B cell (primary cell): ENCODE measurements around the gene MEF2C. TPM values are rescaled to one million over a fixed set of nuclear protein-coding genes. Genes with fewer than 3 reads are reported as not detected.

Experiments
- ATAC-seq: fragments of 200-7000 bp; cut with Tn5 transposase; one replicate; pipeline ENCODE4 v1.10.0; 2021; ENCODE audit warnings: low read depth, mild to moderate bottlenecking, moderate number of reproducible peaks, moderate library complexity
- CTCF ChIA-PET: fragments of 350-600 bp; sonication (Branson Sonifier 250); formaldehyde crosslinking; loops from one replicate; lab custom pipeline; 2021; ENCODE audit warnings: antibody characterized with exemption, inconsistent platforms; lab: Charles Lee
- POLR2A ChIA-PET: fragments of 350-600 bp; sonication (Branson Sonifier 250); formaldehyde crosslinking; loops from one replicate; lab custom pipeline; 2021; ENCODE audit warnings: antibody characterized with exemption; lab: Charles Lee
- DNase-seq: peaks from one replicate; pipeline ENCODE4 v3.0.0; 2013
- H2AFZ ChIP-seq: 2 replicates; pipeline ENCODE4 v1.6.1; 2012; ENCODE audit warnings: mild to moderate bottlenecking, low read depth, low read length; ENCODE audit not compliant: insufficient read depth, poor library complexity, severe bottlenecking
- H3K27ac ChIP-seq, 2 donors: 1 replicate in 1 of 2; 2 replicates in 1 of 2; pipeline ENCODE4 v1.5.1; 2012 to 2013; ENCODE audit warnings: low read length in 2 of 2, mild to moderate bottlenecking in 2 of 2, moderate library complexity in 1 of 2
- H3K27me3 ChIP-seq, 4 experiments: fragments of 200-600 bp in 1 of 4; sonication (generic) in 1 of 4; replicated peaks in 1 of 4; 1 replicate in 2 of 4; 2 replicates in 2 of 4; pipeline versions ENCODE4 v1.6.1 to v1.7.0; 2013 to 2016; ENCODE audit warnings: low read length in 3 of 4, mild to moderate bottlenecking in 2 of 4, mixed read lengths in 1 of 4, moderate library complexity in 1 of 4; ENCODE audit not compliant: insufficient read depth in 4 of 4, control insufficient read depth in 3 of 4; ENCODE audit errors: control extremely low read depth in 1 of 4
- H3K36me3 ChIP-seq, 2 experiments: replicated peaks in 1 of 2; 1 replicate in 1 of 2; 2 replicates in 1 of 2; pipeline versions ENCODE4 v1.6.1 to v1.7.1; 2013; ENCODE audit warnings: low read length in 1 of 2; ENCODE audit not compliant: insufficient read depth in 2 of 2, control insufficient read depth in 1 of 2; ENCODE audit errors: control extremely low read depth in 1 of 2, extremely low read depth in 1 of 2
- H3K4me1 ChIP-seq, 2 donors: fragments of 200-600 bp in 1 of 2; sonication (generic) in 1 of 2; 1 replicate in 1 of 2; 2 replicates in 1 of 2; pipeline versions ENCODE4 v1.5.1 to v1.6.1; 2013 to 2017; ENCODE audit warnings: low read length in 2 of 2; ENCODE audit not compliant: control insufficient read depth in 2 of 2, insufficient read depth in 2 of 2
- H3K4me2 ChIP-seq: replicated peaks from 2 replicates; pipeline ENCODE3; 2012; ENCODE audit warnings: mild to moderate bottlenecking, low read depth, low read length; ENCODE audit not compliant: poor library complexity, severe bottlenecking
- H3K4me3 ChIP-seq, 5 experiments: fragments of 200-600 bp in 1 of 5; sonication (generic) in 1 of 5; 1 replicate in 3 of 5; 2 replicates in 2 of 5; pipeline versions ENCODE4 v1.5.1 to v1.7.0; 2011 to 2016; ENCODE audit warnings: low read length in 4 of 5, mild to moderate bottlenecking in 4 of 5, low read depth in 2 of 5, control low read depth in 1 of 5, moderate library complexity in 1 of 5; ENCODE audit not compliant: insufficient read depth in 1 of 5; ENCODE audit errors: control extremely low read depth in 1 of 5, extremely low read depth in 1 of 5
- H3K79me2 ChIP-seq: fragments of 200-600 bp; sonication (generic); one replicate; pipeline ENCODE4 v1.6.0; 2016; ENCODE audit warnings: low read length; ENCODE audit not compliant: control insufficient read depth, insufficient read depth
- H3K9ac ChIP-seq: fragments of 200-600 bp; sonication (generic); 2 replicates; pipeline ENCODE4 v1.6.1; 2017; ENCODE audit warnings: mild to moderate bottlenecking, low read length, moderate library complexity
- H3K9me3 ChIP-seq, 3 donors: one replicate each; pipeline versions ENCODE4 v1.6.1 to v1.7.1; 2013; ENCODE audit warnings: low read length in 2 of 3; ENCODE audit not compliant: control insufficient read depth in 2 of 3, insufficient read depth in 1 of 3; ENCODE audit errors: control extremely low read depth in 1 of 3
- H4K20me1 ChIP-seq: 2 replicates; pipeline ENCODE4 v1.6.0; 2012; ENCODE audit warnings: mild to moderate bottlenecking, low read length; ENCODE audit not compliant: insufficient read depth, control insufficient read depth, poor library complexity, severe bottlenecking
- H3K27ac Mint-ChIP-seq: one replicate; pipeline ENCODE4 v1.8.0; 2021; ENCODE audit warnings: mixed read lengths
- H3K27me3 Mint-ChIP-seq: one replicate; pipeline ENCODE4 v1.8.0; 2021; ENCODE audit warnings: mixed read lengths
- H3K4me1 Mint-ChIP-seq: one replicate; pipeline ENCODE4 v1.8.0; 2021; ENCODE audit warnings: mixed read lengths
- H3K4me3 Mint-ChIP-seq: one replicate; pipeline ENCODE4 v1.8.0; 2021; ENCODE audit warnings: mixed read lengths
- H3K9me3 Mint-ChIP-seq: one replicate; pipeline ENCODE4 v1.8.0; 2022; ENCODE audit warnings: mixed read lengths; ENCODE audit not compliant: insufficient read depth
- EZH2 ChIP-seq: IDR thresholded peaks from 2 replicates; pipeline ENCODE4 v1.6.1; 2012; ENCODE audit warnings: borderline replicate concordance, low read depth, mild to moderate bottlenecking, moderate library complexity, low read length; ENCODE audit not compliant: insufficient read depth, poor library complexity, severe bottlenecking
- WGBS: methylation state at CpG from one replicate; pipeline ENCODE4 v1.1.5; 2013; ENCODE audit warnings: missing lambda C conversion rate; ENCODE audit not compliant: insufficient coverage; 5-methylcytosine and 5-hydroxymethylcytosine counted together
- intact Hi-C: fragments of 100-400 bp; cut with micrococcal nuclease; formaldehyde crosslinking; loops from one replicate; pipeline ENCODE4 v1.10.0; 2022
- polyA plus RNA-seq: library from polyadenylated mRNA; depleted of rRNA; stranded (reverse); fragments of >200 nt; gene quantifications from 2 replicates; pipeline ENCODE4 v1.2.3, GENCODE V29; 2012
- total RNA-seq, 2 donors: library from RNA; stranded (reverse); fragments of 120-200 nt in 1 of 2; gene quantifications; 1 replicate in 1 of 2; 2 replicates in 1 of 2; pipeline versions ENCODE4 v1.2.3 to v1.2.4, GENCODE V29; 2013 to 2022
- TF ChIP-seq, protein P1 (sequence below): fragments of 200-600 bp; IDR thresholded peaks from one replicate; pipeline ENCODE4 v1.8.0; 2022; ENCODE audit warnings: antibody characterized with exemption, mild to moderate bottlenecking

MEF2C gene
- total and polyA plus RNA-seq, 2 donors (not counting 1 experiment from before 2014, with no cell fraction given) = 97.4 to 354 TPM

DNA sequence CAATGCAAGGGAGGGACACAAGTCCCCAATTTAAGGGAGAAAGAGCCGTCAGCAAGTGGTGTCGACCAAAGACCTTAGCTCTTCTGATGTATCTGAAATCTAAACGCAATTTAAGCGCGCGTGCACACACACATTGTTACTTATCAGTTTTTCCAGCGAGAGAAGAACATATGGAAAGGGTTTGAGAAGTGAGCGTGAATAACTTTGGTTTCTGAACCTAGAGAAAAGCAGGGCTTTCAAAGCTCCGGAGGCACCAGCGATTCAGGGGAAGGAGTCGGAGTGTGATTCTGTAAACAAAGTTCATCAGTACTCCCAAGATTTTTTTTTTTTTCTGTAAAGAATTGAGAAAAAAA is 191.8 kb downstream of the MEF2C start:
- no peaks in the 10 kb centered on the region for H3K36me3 ChIP-seq
- DNase-seq = no peak
- Mint-ChIP-seq H3K27ac (peak overlapping the region; percentile 93), H3K27me3 (peaks cover 83% of the 10 kb centered on the region), H3K4me3 (peak overlapping the region; percentile 90), H3K9me3 (peaks cover 3% of the 10 kb centered on the region), H3K4me1 (peaks cover 31% of the 10 kb centered on the region)
- CTCF ChIA-PET = interaction anchor here (0.6 to 4.6 kb wide), 30 partner anchors 9 to 1811 kb away, joined by 3 to 99 read pairs (median 5); no protein-coding TSS in a partner anchor
- H3K4me3 ChIP-seq = no peak overlapping the region
- no peak for ATAC-seq
- H3K9ac ChIP-seq = peak overlapping the region; percentile 50
- H3K79me2 ChIP-seq = no peaks in the 10 kb centered on the region
- H2AFZ ChIP-seq = peak overlapping the region; percentile 59
- WGBS = 13% methylated on average over 3 of the region's 11 CpGs
- peaks cover 46 to 50% of the 10 kb centered on the region in 2 donors for H3K4me1 ChIP-seq
- peak overlapping the region; percentile 77 for H3K4me2 ChIP-seq
- TF ChIP-seq EZH2 = no peak
- TF ChIP-seq, protein P1, sequence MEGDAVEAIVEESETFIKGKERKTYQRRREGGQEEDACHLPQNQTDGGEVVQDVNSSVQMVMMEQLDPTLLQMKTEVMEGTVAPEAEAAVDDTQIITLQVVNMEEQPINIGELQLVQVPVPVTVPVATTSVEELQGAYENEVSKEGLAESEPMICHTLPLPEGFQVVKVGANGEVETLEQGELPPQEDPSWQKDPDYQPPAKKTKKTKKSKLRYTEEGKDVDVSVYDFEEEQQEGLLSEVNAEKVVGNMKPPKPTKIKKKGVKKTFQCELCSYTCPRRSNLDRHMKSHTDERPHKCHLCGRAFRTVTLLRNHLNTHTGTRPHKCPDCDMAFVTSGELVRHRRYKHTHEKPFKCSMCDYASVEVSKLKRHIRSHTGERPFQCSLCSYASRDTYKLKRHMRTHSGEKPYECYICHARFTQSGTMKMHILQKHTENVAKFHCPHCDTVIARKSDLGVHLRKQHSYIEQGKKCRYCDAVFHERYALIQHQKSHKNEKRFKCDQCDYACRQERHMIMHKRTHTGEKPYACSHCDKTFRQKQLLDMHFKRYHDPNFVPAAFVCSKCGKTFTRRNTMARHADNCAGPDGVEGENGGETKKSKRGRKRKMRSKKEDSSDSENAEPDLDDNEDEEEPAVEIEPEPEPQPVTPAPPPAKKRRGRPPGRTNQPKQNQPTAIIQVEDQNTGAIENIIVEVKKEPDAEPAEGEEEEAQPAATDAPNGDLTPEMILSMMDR = peak; percentile 54
- no peaks in the 10 kb centered on the region for H4K20me1 ChIP-seq
- no peak overlapping the region for H3K27ac ChIP-seq
- POLR2A ChIA-PET = interaction anchor here (1.2 kb wide), 1 partner anchor 17 kb away, joined by 3 read pairs; no protein-coding TSS in a partner anchor
- H3K27me3 ChIP-seq = peaks cover 3 to 98% (median 86%) of the 10 kb centered on the region in 4 experiments
- intact Hi-C loops = loop anchor here (1.0 to 5.0 kb wide), 5 partner anchors 16 to 1574 kb away; no protein-coding TSS in a partner anchor
- peaks cover 0 to 72% (median 42%) of the 10 kb centered on the region in 3 donors for H3K9me3 ChIP-seq
